Stimulated activated CD4-positive, alpha-beta T cell treated with anti-CD3 and anti-CD28 coated beads, Interleukin-1b, Interleukin-23, amount 100 ng/mL, for 1 hour (primary cell): Measurements from ENCODE around the gene CFL2.

Experiments
- DNase-seq, 2 donors: peaks; one replicate each; pipeline ENCODE4 v3.0.0-alpha.2; 2020; ENCODE audit warnings: low read depth in 2 of 2

CFL2 gene

GRCh38 chr14:34676516-34677211 is 37.7 kb downstream of the CFL2 start:
- no peak for DNase-seq

GRCh38 chr14:34673702-34674101 is 40.7 kb downstream of the CFL2 start:
- no peak for DNase-seq

GRCh38 chr14:34671716-34672115 is 42.7 kb downstream of the CFL2 start:
- no peak for DNase-seq

GRCh38 chr14:34668111-34668510 is 46.3 kb downstream of the CFL2 start:
- DNase-seq, result no peak

GRCh38 chr14:34667007-34667406 is 47.4 kb downstream of the CFL2 start:
- DNase-seq, result no peak

- DNase-seq, result no peak
Observed at GRCh38 chr14:34665785-34666435, 48.5 kb downstream of the CFL2 start.

- DNase-seq, result no peak
Observed at GRCh38 chr14:34662561-34663088, 51.8 kb downstream of the CFL2 start.

- DNase-seq, result no peak
Observed at GRCh38 chr14:34660796-34661195, 53.6 kb downstream of the CFL2 start.
